Ovary (tissue), 9 donors: ENCODE results near the gene CCSER2. TPM values are rescaled to one million over a fixed set of nuclear protein-coding genes. Genes with fewer than 3 reads are reported as not detected.

ENCODE experiments used
- DNase-seq, 5 donors: peaks; one replicate each; pipeline ENCODE4 v3.0.0-alpha.2; 2019 to 2020
- H3K27ac ChIP-seq, 2 donors: fragments of 200-600 bp; one replicate each; pipeline versions ENCODE4 v1.5.1 to v1.8.0; 2019 to 2022
- H3K27me3 ChIP-seq: fragments of 200-600 bp; one replicate; pipeline ENCODE4 v1.8.0; 2022
- H3K36me3 ChIP-seq: fragments of 200-600 bp; sonication (generic); one replicate; pipeline ENCODE4 v1.5.1; 2019
- H3K4me1 ChIP-seq: one replicate; pipeline ENCODE4 v1.8.1; 2013; ENCODE audit warnings: mild to moderate bottlenecking, moderate library complexity; ENCODE audit not compliant: insufficient read depth
- H3K4me3 ChIP-seq: fragments of 200-600 bp; sonication (generic); one replicate; pipeline ENCODE4 v1.5.1; 2017
- H3K9me3 ChIP-seq, 2 donors: fragments of 200-600 bp in 1 of 2; sonication (generic) in 1 of 2; one replicate each; pipeline versions ENCODE4 v1.5.1 to v1.8.1; 2013 to 2019; ENCODE audit warnings: mild to moderate bottlenecking in 1 of 2, moderate library complexity in 1 of 2
- EP300 ChIP-seq: sonication (generic); formaldehyde crosslinking; IDR thresholded peaks from one replicate; pipeline ENCODE4 v1.6.1; 2017; ENCODE audit warnings: antibody characterized with exemption
- POLR2A ChIP-seq: fragments of 450-650 bp; IDR thresholded peaks from one replicate; pipeline ENCODE4 v1.6.1; 2017; ENCODE audit warnings: antibody characterized with exemption, mild to moderate bottlenecking, moderate library complexity
- WGBS, 3 donors: extraction: QIAGEN DNeasy Blood & Tissue Kit in 1 of 3; methylation state at CpG; one replicate each; pipeline versions ENCODE4 v1.1.5 to v1.1.7; 2013 to 2017; 5-methylcytosine and 5-hydroxymethylcytosine counted together
- intact Hi-C, 4 donors: fragments of 100-400 bp; cut with DNase I; formaldehyde crosslinking; loops; one replicate each; pipeline versions ENCODE4 v1.11.0 to v1.15.1; 2022 to 2023
- polyA plus RNA-seq, 2 donors: library from polyadenylated mRNA; stranded (reverse); fragments of 200-250 nt in 1 of 2; fragments of 350-450 nt in 1 of 2; fragmentation: Illumina TruSeq in 1 of 2; extraction: RNeasy Lipid Tissue Mini Kit (QIAGEN cat#74804) in 1 of 2; gene quantifications; one replicate each; pipeline ENCODE4 v1.2.3, GENCODE V29; 2013 to 2014
- total RNA-seq, 7 donors: library from RNA; depleted of rRNA in 2 of 7; stranded (reverse); fragments of >200 nt in 2 of 7; fragmentation: NEBNext Ultra II Directional in 3 of 7; extraction: Animal tissue kit (Norgen Biotek cat#: 25700) in 3 of 7; gene quantifications; one replicate each; pipeline versions ENCODE4 v1.1.0 to v1.2.4, GENCODE V29; 2016 to 2023
- TF ChIP-seq, protein P1 (sequence below), 3 donors: fragments of 450-650 bp in 2 of 3; fragments of 200-600 bp in 1 of 3; IDR thresholded peaks; one replicate each; pipeline versions ENCODE4 v1.5.1 to v1.8.0; 2016 to 2022; ENCODE audit warnings: antibody characterized with exemption in 3 of 3, mild to moderate bottlenecking in 1 of 3
- donor health status: DM: no; HTN: no; CAD: no; lungs with moderate emphysema.
- donor health status: DM: no; HTN: no; CAD: no.
- donor health status: Bipolar disorder and iron deficiency.
- donor health status: DM: yes; HTN: yes; CAD: no.
- donor health status: DM: no; HTN: no; CAD: no.
- donor health status: DM: yes; HTN: yes; CAD: no.

Gene CCSER2
- total and polyA plus RNA-seq, 9 donors = 12.2 to 86.3 (median 50.7) TPM

GRCh38 chr10:84546609-84547008 lies 218.2 kb downstream of the CCSER2 start:
- no peak overlapping the region for H3K4me3 ChIP-seq
- H3K9me3 ChIP-seq = no peaks in the 10 kb centered on the region
- no peaks in the 10 kb centered on the region for H3K27me3 ChIP-seq
- no peak overlapping the region for H3K27ac ChIP-seq
- DNase-seq = no peak
- intact Hi-C loops = loop anchor here in 2 of 4 donors (10.0 kb wide), 2 partner anchors 1818 to 1828 kb away; partner anchors contain the start of gene GRID1 (in 1 of the 2)
- TF ChIP-seq, protein P1, sequence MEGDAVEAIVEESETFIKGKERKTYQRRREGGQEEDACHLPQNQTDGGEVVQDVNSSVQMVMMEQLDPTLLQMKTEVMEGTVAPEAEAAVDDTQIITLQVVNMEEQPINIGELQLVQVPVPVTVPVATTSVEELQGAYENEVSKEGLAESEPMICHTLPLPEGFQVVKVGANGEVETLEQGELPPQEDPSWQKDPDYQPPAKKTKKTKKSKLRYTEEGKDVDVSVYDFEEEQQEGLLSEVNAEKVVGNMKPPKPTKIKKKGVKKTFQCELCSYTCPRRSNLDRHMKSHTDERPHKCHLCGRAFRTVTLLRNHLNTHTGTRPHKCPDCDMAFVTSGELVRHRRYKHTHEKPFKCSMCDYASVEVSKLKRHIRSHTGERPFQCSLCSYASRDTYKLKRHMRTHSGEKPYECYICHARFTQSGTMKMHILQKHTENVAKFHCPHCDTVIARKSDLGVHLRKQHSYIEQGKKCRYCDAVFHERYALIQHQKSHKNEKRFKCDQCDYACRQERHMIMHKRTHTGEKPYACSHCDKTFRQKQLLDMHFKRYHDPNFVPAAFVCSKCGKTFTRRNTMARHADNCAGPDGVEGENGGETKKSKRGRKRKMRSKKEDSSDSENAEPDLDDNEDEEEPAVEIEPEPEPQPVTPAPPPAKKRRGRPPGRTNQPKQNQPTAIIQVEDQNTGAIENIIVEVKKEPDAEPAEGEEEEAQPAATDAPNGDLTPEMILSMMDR (IDR thresholded peaks at IDR 0.05) = no peak
- TF ChIP-seq POLR2A = no peak
- TF ChIP-seq EP300 = no peak
- H3K4me1 ChIP-seq = no peaks in the 10 kb centered on the region
- 84 to 86% (median 85%) methylated on average over 8 of the region's 8 CpGs for WGBS, 3 donors
- H3K36me3 ChIP-seq = no peaks in the 10 kb centered on the region

GRCh38 chr10:84547616-84548015 lies 219.2 kb downstream of the CCSER2 start:
- Histone ChIP-seq H3K4me3 (no peak overlapping the region), H3K9me3 (no peaks in the 10 kb centered on the region), H3K27ac (no peak overlapping the region), H3K4me1 (no peaks in the 10 kb centered on the region), H3K36me3 (no peaks in the 10 kb centered on the region), H3K27me3 (no peaks in the 10 kb centered on the region)
- WGBS, 3 donors = 17 to 40% (median 31%) methylated on average over 3 of the region's 3 CpGs
- no peak for TF ChIP-seq EP300
- TF ChIP-seq, protein P1 (IDR thresholded peaks at IDR 0.05) = no peak
- TF ChIP-seq POLR2A = no peak
- intact Hi-C loops = loop anchor here in 2 of 4 donors (10.0 kb wide), 2 partner anchors 1817 to 1827 kb away; partner anchors contain the start of gene GRID1 (in 1 of the 2)
- no peak for DNase-seq

DNA sequence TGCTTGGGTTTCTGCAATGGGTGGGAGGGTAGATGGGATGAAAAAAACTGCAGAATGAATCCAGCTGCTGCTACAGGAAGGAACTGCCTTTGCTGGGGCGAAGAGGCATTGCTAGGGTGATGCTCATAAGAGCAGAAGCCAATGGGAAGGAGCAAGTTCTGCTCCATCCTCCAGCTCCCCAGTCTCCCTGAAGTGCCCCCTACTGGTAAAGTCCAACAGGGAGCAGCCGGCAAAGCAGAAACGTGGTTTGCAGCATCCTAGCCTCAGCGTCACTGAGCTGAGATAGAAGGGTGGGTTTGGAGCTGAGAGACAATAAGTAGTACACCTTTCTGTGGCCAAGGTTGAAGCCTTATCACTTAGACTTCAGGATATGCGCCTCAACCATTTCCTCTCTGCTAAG lies 220.5 kb downstream of the CCSER2 start:
- Histone ChIP-seq H3K27ac (no peak overlapping the region), H3K36me3 (no peaks in the 10 kb centered on the region), H3K4me1 (no peaks in the 10 kb centered on the region), H3K27me3 (no peaks in the 10 kb centered on the region), H3K9me3 (no peaks in the 10 kb centered on the region), H3K4me3 (no peak overlapping the region)
- TF ChIP-seq, protein P1 (IDR thresholded peaks at IDR 0.05) = no peak
- TF ChIP-seq POLR2A = no peak
- no peak for TF ChIP-seq EP300
- 31 to 42% (median 38%) methylated on average over 5 of the region's 5 CpGs for WGBS, 3 donors
- DNase-seq = no peak
- intact Hi-C loops = loop anchor here in 2 of 4 donors (10.0 kb wide), 2 partner anchors 1816 to 1826 kb away; partner anchors contain the start of gene GRID1 (in 1 of the 2)

DNA sequence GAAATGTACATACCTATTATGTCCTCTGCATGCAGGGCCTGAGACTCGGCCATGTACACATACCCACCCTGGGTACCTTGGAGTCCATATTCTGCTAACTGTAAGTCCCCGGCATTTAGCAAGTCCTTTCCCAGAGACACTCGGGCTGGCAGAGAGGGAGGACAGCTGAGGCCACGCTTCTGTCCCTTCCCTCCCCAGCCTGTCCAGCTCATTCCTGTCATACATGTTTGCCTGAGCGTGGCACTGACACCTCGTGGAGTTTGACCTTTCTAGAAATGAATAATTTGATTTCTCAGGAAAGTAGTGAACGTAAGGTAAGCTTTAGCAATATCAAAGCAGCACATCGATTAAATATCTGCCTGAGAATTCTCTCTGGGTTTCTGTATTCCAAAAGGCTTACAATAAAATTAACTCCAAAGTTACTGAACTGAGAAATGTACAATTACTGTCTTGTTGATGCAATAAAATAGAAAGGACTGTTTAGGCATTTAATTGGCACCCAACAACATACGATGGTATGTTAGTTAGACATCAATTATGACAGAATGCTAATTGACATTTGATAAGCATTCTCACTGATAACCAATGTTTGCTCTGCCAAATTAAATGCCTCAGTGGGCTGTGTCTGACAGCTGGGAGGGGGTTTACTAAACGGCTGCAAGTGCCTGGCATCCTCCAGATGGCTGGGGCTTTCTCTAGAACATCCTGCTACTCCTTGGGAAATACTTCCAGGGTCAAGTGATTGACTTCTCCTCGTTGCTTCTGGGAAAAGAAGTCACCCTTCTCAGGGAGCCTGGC lies 221.2 kb downstream of the CCSER2 start:
- H3K4me3 ChIP-seq = no peak overlapping the region
- 40 to 50% (median 45%) methylated on average over 11 of the region's 11 CpGs for WGBS, 3 donors
- no peaks in the 10 kb centered on the region for H3K36me3 ChIP-seq
- TF ChIP-seq, protein P1 (IDR thresholded peaks at IDR 0.05) = no peak
- TF ChIP-seq POLR2A (no peak), EP300 (no peak)
- no peak overlapping the region for H3K27ac ChIP-seq
- no peaks in the 10 kb centered on the region for H3K27me3 ChIP-seq
- no peaks in the 10 kb centered on the region for H3K9me3 ChIP-seq
- H3K4me1 ChIP-seq = no peaks in the 10 kb centered on the region
- intact Hi-C loops = loop anchor here in 2 of 4 donors (10.0 kb wide), 2 partner anchors 1815 to 1825 kb away; partner anchors contain the start of gene GRID1 (in 1 of the 2)
- no peak for DNase-seq
